Neural cell (in vitro differentiated cells): ENCODE data around the gene NR2C1.

Experiments used
- EP300 ChIP-seq: fragments of 450-650 bp; conservative IDR thresholded peaks from 2 replicates; pipeline ENCODE4 v1.6.1; 2014; ENCODE audit warnings: antibody characterized with exemption, mild to moderate bottlenecking, moderate library complexity; ENCODE audit not compliant: poor library complexity, severe bottlenecking
- EZH2 ChIP-seq: fragments of 200-600, 300-800 bp; shearing (Covaris generic), sonication (generic); IDR thresholded peaks from 2 replicates; pipeline ENCODE4 v1.6.1; 2014; ENCODE audit warnings: antibody characterized with exemption, low read length, borderline replicate concordance, mild to moderate bottlenecking; ENCODE audit not compliant: insufficient read depth, poor library complexity, severe bottlenecking
- MXI1 ChIP-seq: fragments of 450-650 bp; conservative IDR thresholded peaks from 2 replicates; pipeline ENCODE4 v1.6.1; 2014; ENCODE audit warnings: antibody characterized with exemption, mild to moderate bottlenecking; ENCODE audit not compliant: poor library complexity, severe bottlenecking
- POLR2AphosphoS5 ChIP-seq: IDR thresholded peaks from 2 replicates; pipeline ENCODE4 v1.6.1; 2012
- RAD21 ChIP-seq: fragments of 450-650 bp; conservative IDR thresholded peaks from 2 replicates; pipeline ENCODE4 v1.6.1; 2014; ENCODE audit warnings: antibody characterized with exemption, mild to moderate bottlenecking, moderate library complexity
- REST ChIP-seq: IDR thresholded peaks from 2 replicates; pipeline ENCODE4 v1.6.1; 2012; ENCODE audit warnings: borderline replicate concordance
- SMC3 ChIP-seq: fragments of 450-650 bp; conservative IDR thresholded peaks from 2 replicates; pipeline ENCODE4 v1.6.1; 2014; ENCODE audit warnings: antibody characterized with exemption, mild to moderate bottlenecking, moderate library complexity; ENCODE audit not compliant: poor library complexity
- TF ChIP-seq, protein P1 (sequence below): fragments of 450-650 bp; IDR thresholded peaks from 2 replicates; pipeline ENCODE4 v1.5.1; 2014; ENCODE audit warnings: antibody characterized with exemption, mild to moderate bottlenecking, moderate library complexity; ENCODE audit not compliant: poor library complexity, severe bottlenecking

DNA sequence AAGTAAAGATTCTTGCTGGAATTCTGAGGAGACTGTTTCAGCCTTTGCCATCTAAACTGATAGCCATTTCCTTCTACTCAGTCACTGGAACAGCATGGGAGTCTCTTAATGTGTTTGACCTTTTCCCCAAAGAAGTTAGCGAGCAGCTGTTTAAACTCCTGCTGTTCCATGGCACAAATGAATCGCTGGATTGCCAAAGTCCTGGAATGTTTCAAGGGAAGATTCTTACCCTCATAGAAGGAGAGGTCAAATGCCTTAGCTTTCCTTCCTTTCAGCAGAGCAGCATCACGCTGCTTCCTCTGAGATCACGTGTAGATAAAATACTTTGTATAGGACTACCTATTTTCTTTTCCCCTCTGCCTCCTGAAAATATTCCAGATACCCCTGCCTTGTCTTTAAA, 10.5 kb upstream of the NR2C1 start:
- TF ChIP-seq, protein P1, sequence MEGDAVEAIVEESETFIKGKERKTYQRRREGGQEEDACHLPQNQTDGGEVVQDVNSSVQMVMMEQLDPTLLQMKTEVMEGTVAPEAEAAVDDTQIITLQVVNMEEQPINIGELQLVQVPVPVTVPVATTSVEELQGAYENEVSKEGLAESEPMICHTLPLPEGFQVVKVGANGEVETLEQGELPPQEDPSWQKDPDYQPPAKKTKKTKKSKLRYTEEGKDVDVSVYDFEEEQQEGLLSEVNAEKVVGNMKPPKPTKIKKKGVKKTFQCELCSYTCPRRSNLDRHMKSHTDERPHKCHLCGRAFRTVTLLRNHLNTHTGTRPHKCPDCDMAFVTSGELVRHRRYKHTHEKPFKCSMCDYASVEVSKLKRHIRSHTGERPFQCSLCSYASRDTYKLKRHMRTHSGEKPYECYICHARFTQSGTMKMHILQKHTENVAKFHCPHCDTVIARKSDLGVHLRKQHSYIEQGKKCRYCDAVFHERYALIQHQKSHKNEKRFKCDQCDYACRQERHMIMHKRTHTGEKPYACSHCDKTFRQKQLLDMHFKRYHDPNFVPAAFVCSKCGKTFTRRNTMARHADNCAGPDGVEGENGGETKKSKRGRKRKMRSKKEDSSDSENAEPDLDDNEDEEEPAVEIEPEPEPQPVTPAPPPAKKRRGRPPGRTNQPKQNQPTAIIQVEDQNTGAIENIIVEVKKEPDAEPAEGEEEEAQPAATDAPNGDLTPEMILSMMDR, result no peak
- TF ChIP-seq MXI1 (no peak), POLR2AphosphoS5 (no peak), SMC3 (no peak), EP300 (no peak), EZH2 (no peak), REST (no peak), RAD21 (no peak)
